Esophagus muscularis mucosa (tissue), 4 donors: ENCODE measurements around the gene ICE2. TPM values are rescaled to one million over a fixed set of nuclear protein-coding genes. Genes with fewer than 3 reads are reported as not detected.

Source experiments
- DNase-seq: peaks from one replicate; pipeline ENCODE4 v3.0.0-alpha.2; 2017; ENCODE audit errors: extremely low spot score
- H3K27ac ChIP-seq, 4 donors: fragments of 200-600 bp; sonication (generic); replicated peaks in 1 of 4; 1 replicate in 3 of 4; 2 replicates in 1 of 4; pipeline ENCODE4 v1.5.1; 2016 to 2019; ENCODE audit warnings: mild to moderate bottlenecking in 1 of 4
- H3K27me3 ChIP-seq, 4 donors: fragments of 200-600 bp; sonication (generic); one replicate each; pipeline versions ENCODE4 v1.5.1 to v1.6.0; 2016 to 2019
- H3K36me3 ChIP-seq, 4 donors: fragments of 200-600 bp; sonication (generic); one replicate each; pipeline ENCODE4 v1.5.1; 2016 to 2019
- H3K4me1 ChIP-seq, 4 donors: fragments of 200-600 bp; sonication (generic); one replicate each; pipeline ENCODE4 v1.5.1; 2016 to 2019
- H3K4me3 ChIP-seq, 4 donors: fragments of 200-600 bp; sonication (generic); 1 replicate in 2 of 4; 2 replicates in 2 of 4; pipeline ENCODE4 v1.5.1; 2016 to 2019; ENCODE audit warnings: mild to moderate bottlenecking in 4 of 4, moderate library complexity in 1 of 4
- H3K9me3 ChIP-seq, 4 donors: fragments of 200-600 bp; sonication (generic); 1 replicate in 3 of 4; 2 replicates in 1 of 4; pipeline ENCODE4 v1.5.1; 2016 to 2019
- EP300 ChIP-seq: sonication (generic); formaldehyde crosslinking; IDR thresholded peaks from one replicate; pipeline ENCODE4 v1.6.1; 2017; ENCODE audit warnings: antibody characterized with exemption
- POLR2A ChIP-seq: fragments of 450-650 bp; IDR thresholded peaks from one replicate; pipeline ENCODE4 v1.6.1; 2017; ENCODE audit warnings: antibody characterized with exemption, moderate library complexity, mild to moderate bottlenecking, low read depth
- POLR2AphosphoS5 ChIP-seq, 2 donors: sonication (generic); formaldehyde crosslinking; IDR thresholded peaks; one replicate each; pipeline ENCODE4 v1.6.1; 2017; ENCODE audit warnings: antibody characterized with exemption in 2 of 2
- WGBS: methylation state at CpG from one replicate; pipeline ENCODE4 v1.1.5; 2018; 5-methylcytosine and 5-hydroxymethylcytosine counted together
- intact Hi-C: fragments of 100-400 bp; cut with DNase I; formaldehyde crosslinking; loops from one replicate; pipeline ENCODE4 v1.15.1; 2023
- total RNA-seq, 4 donors: library from RNA; depleted of rRNA; stranded (reverse); fragments of >200 nt; gene quantifications; one replicate each; pipeline versions ENCODE4 v1.1.0 to v1.2.1, GENCODE V29; 2016
- TF ChIP-seq, protein P1 (sequence below), 3 experiments: fragments of 200-600 bp in 2 of 3; fragments of 450-650 bp in 1 of 3; sonication (generic) in 2 of 3; IDR thresholded peaks; one replicate each; pipeline ENCODE4 v1.5.1; 2017 to 2019; ENCODE audit warnings: antibody characterized with exemption in 3 of 3, mild to moderate bottlenecking in 2 of 3, moderate library complexity in 1 of 3

ICE2 gene
- total RNA-seq, 4 donors from 2014 or later = 17.4 to 30.4 (median 21.3) TPM

DNA sequence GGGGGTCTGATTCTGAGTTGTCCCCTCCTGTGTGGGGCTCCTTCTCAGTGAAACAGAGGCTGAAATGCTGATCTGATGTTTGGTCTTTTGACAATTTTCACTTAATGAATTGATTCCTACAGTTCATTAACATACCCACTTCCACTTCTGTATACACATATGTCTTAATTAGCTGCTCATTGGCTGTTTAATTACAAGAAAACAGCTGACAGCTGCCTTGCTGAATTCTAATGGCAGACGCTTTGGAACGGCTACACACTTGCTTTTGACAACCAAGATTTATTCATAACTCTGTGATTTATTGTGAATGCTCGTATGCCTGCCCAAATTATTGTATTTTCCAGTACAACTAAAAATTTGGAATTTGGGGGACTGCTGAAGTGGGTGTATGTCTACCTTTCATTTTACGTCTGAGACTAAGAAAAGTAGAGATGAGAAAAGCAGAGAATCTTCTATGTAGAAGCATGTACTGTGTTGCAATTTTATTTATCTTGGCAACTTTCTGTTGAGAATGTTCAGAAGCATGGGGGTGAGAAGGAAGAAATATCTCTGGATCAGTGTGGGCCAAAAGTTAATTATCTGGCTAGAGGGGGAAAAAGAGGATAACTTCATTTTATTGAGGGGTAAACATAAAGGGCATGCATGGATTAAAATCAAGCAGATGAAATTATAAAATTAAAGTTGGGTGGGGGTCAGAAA is 46.5 kb upstream of the ICE2 start:
- 77% methylated on average over 4 of the region's 4 CpGs for WGBS
- TF ChIP-seq EP300 = no peak
- TF ChIP-seq POLR2A = no peak
- no peak for TF ChIP-seq POLR2AphosphoS5 (IDR thresholded peaks at IDR 0.05)
- TF ChIP-seq, protein P1, sequence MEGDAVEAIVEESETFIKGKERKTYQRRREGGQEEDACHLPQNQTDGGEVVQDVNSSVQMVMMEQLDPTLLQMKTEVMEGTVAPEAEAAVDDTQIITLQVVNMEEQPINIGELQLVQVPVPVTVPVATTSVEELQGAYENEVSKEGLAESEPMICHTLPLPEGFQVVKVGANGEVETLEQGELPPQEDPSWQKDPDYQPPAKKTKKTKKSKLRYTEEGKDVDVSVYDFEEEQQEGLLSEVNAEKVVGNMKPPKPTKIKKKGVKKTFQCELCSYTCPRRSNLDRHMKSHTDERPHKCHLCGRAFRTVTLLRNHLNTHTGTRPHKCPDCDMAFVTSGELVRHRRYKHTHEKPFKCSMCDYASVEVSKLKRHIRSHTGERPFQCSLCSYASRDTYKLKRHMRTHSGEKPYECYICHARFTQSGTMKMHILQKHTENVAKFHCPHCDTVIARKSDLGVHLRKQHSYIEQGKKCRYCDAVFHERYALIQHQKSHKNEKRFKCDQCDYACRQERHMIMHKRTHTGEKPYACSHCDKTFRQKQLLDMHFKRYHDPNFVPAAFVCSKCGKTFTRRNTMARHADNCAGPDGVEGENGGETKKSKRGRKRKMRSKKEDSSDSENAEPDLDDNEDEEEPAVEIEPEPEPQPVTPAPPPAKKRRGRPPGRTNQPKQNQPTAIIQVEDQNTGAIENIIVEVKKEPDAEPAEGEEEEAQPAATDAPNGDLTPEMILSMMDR (IDR thresholded peaks at IDR 0.05) = no peak
- Histone ChIP-seq H3K27me3 (no peaks in the 10 kb centered on the region), H3K27ac (peak overlapping the region in 1 of 4 donors; percentile 20), H3K4me1 (peaks cover 0 to 34% (median 10%) of the 10 kb centered on the region in 4 donors), H3K9me3 (no peaks in the 10 kb centered on the region), H3K4me3 (no peak overlapping the region), H3K36me3 (peaks cover 0 to 8% (median 3%) of the 10 kb centered on the region in 4 donors)
- intact Hi-C loops = no loop called here
- DNase-seq = no peak

DNA sequence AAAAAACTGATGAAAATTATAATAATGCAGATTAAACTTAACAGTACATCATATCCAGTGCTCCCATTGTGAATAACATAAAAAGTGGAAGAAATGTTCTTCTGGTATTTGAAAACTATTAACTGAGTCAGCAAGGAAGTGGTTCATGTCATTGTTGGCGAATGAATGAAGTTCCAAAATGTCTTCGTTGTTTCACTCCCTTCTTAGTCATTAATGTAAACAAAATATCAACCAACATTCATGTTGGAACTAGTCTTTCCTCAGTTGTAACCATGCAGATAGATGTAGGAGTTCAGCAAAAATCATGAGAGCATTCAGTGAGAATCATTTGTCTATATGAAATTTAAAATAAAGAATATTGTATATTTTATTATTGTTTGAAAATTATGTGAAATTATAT is 44.1 kb upstream of the ICE2 start:
- TF ChIP-seq, protein P1 (IDR thresholded peaks at IDR 0.05) = no peak
- TF ChIP-seq POLR2AphosphoS5 (IDR thresholded peaks at IDR 0.05) (no peak), EP300 (no peak), POLR2A (no peak)
- Histone ChIP-seq H3K9me3 (no peaks in the 10 kb centered on the region), H3K36me3 (no peaks in the 10 kb centered on the region), H3K27me3 (no peaks in the 10 kb centered on the region), H3K4me3 (no peak overlapping the region), H3K4me1 (peaks cover 0 to 35% (median 7%) of the 10 kb centered on the region in 4 donors), H3K27ac (no peak overlapping the region)
- WGBS = 46% methylated on average over 2 of the region's 2 CpGs
- no peak for DNase-seq
- intact Hi-C loops = no loop called here

DNA sequence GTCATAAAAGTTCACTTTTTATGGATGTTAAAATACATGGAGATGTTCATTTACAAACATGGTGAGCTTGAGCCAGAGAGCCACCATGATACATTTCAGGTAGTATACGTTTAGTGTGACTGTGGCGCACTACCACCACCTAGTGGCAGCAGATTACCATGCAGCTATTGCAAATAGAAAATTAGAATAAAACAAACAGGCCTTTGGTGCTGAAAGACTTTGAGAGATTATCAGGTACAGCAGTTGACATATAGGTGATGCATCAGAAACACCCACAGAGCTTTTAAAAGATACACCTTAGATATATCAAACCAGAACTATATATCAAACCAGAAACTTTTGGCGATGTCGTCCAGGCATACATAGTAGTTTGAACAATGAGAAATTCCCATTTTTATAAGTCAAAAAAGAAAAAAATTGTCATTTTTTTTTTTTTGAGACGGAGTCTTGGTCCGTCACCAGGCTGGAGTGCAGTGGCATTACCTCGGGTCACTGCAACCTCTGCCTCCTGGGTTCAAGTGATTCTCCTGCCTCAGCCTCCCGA is 42.0 kb upstream of the ICE2 start:
- intact Hi-C loops = no loop called here

DNA sequence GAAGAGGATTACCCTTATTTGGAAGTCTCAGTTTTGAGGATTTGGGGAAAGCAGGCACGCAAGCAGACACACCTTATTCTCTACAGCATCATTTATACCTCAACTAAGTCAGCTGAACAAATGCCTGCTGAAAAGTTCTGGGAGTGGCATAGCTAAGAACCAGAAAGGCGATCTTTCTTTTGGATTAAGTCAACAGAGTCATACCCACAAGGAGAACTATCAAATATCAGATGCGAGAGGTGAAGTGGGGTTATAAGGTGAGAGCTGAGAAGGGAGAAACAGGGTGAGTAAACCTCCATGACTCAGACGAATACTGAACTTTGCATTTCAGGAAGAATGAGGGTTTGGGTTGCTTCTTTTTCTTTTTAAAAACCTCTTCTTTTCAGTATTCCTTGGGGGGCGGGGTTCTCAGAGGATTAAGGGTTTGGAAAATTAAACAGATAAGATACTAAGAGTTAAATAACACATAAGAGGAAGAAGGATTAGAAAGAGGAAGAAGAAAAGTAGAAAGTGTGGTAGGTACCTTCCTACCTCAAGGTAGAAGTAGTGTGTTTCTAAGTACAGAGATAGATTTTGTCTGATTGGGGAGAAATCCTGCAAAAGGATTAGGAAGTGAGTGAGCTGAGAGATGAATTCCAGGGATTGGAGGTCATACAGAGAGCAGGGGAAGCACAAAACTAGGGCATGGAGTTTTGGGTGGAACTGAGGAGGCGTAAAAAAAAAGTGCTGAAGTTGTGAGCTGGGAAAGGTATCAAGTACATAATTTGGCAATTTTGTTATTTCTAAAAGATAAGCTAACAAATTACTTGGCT is 41.3 kb upstream of the ICE2 start:
- Histone ChIP-seq H3K4me3 (no peak overlapping the region), H3K27ac (no peak overlapping the region), H3K27me3 (no peaks in the 10 kb centered on the region), H3K9me3 (no peaks in the 10 kb centered on the region), H3K36me3 (no peaks in the 10 kb centered on the region), H3K4me1 (peaks cover 0 to 18% (median 2%) of the 10 kb centered on the region in 4 donors)
- TF ChIP-seq POLR2A = no peak
- TF ChIP-seq POLR2AphosphoS5 (IDR thresholded peaks at IDR 0.05) = no peak
- TF ChIP-seq, protein P1 (IDR thresholded peaks at IDR 0.05) = no peak
- no peak for TF ChIP-seq EP300
- WGBS = 85% methylated on average over 6 of the region's 6 CpGs
- intact Hi-C loops = no loop called here
- DNase-seq = no peak

More for the DNA sequence above, 42.0 kb upstream of the ICE2 start:
- Histone ChIP-seq H3K9me3 (no peaks in the 10 kb centered on the region), H3K27ac (no peak overlapping the region), H3K4me3 (no peak overlapping the region), H3K27me3 (no peaks in the 10 kb centered on the region), H3K36me3 (no peaks in the 10 kb centered on the region), H3K4me1 (peaks cover 0 to 25% (median 6%) of the 10 kb centered on the region in 4 donors)
- WGBS = 73% methylated on average over 8 of the region's 8 CpGs
- no peak for DNase-seq
- TF ChIP-seq EP300 (no peak), POLR2AphosphoS5 (IDR thresholded peaks at IDR 0.05) (no peak), POLR2A (no peak)
- TF ChIP-seq, protein P1 (IDR thresholded peaks at IDR 0.05) = peak; percentile 76 to 92 (median 86)
